CD4-positive, alpha-beta T cell treated with Interleukin-1 beta for 1 hour (primary cell): ENCODE data around the gene MYRIP.
"Not testable (repeated sequence)": the region's sequence is repeated elsewhere in the genome, so short reads cannot be mapped to it uniquely, and the experiment has no call there.

Experiments used
- DNase-seq, 2 donors: peaks; one replicate each; pipeline ENCODE4 v3.0.0-alpha.2; 2020 to 2022

The MYRIP gene

GRCh38 chr3:40044487-40044886, 235.1 kb downstream of the MYRIP start:
- no peak for DNase-seq

GRCh38 chr3:40045051-40045450, 235.6 kb downstream of the MYRIP start:
- no peak for DNase-seq

- no peak for DNase-seq
These were observed 236.7 kb downstream of the MYRIP start for GRCh38 chr3:40046149-40046548.

DNA sequence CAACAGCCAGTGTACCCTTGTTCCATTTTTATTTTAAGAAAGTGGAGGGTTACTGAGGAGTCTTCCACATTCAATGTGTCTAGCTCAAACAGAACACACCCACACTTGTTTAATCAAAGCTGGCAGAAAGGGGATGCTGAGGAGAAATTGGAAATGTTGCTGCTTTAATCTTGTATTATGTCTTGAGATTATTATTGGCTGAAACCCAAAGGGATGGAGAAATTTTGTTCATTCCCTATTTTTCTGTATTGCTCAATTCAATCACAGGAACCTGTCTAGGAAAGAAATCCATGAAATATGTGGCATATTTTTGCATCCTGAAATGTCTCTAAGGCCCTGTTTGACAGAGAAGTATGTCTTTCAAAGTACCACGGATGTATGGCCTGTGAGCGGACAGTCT, 238.0 kb downstream of the MYRIP start:
- DNase-seq: no peak

GRCh38 chr3:40053663-40054062, 244.3 kb downstream of the MYRIP start:
- DNase-seq: no peak

DNA sequence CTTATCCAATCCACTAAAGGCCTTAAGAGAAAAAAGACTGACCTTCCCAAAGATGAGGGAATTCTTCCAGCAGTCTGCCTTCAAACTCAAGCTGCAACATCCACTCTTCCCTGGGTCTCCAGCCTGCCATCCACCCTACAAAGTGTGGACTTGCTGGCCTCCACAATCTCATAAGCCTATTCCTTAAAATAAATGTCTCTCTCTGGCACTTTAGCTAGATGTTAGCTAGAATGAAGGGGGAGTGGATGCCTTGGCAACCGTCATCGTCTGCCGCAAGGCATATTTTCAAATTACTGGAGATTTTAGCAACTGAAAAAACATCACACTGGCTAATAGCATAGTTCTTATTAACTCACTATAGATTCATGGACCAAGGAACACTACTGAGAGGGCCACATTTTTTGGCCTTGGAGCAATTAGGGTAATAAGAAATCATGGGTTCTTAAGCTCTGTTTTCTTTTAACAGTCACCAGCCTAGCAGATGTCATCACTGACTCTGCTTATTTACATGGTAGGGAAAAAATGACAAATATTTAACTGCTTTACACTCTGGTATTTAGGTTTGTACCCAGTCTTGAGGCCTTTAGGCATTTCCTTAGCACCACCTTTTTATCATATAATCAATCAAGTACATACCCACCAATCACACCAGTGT, 245.3 kb downstream of the MYRIP start:
- no peak for DNase-seq

DNA sequence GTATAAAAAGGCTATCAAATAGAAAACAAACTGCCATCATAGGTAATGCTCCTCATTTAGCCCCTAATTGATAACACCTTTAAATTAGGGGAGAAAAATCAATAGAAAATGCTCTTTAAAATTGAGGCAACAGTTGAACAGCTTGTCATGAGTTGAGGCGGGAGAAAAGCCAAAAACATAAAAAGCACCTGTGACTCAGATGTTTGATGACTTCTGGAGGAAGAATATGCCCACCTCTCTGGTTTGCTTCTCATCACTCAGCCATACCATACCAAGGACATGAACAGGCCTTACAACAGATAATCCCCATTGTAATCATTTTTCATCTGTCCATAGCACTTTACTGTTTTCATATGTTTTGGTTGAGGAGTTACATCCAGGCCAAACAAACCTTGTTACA, 246.0 kb downstream of the MYRIP start:
- DNase-seq: no peak

GRCh38 chr3:40055956-40056355, 246.5 kb downstream of the MYRIP start:
- DNase-seq: no peak

GRCh38 chr3:40057077-40057476, 247.7 kb downstream of the MYRIP start:
- DNase-seq: no peak

GRCh38 chr3:40057786-40058185, 248.4 kb downstream of the MYRIP start:
- DNase-seq: no peak

DNA sequence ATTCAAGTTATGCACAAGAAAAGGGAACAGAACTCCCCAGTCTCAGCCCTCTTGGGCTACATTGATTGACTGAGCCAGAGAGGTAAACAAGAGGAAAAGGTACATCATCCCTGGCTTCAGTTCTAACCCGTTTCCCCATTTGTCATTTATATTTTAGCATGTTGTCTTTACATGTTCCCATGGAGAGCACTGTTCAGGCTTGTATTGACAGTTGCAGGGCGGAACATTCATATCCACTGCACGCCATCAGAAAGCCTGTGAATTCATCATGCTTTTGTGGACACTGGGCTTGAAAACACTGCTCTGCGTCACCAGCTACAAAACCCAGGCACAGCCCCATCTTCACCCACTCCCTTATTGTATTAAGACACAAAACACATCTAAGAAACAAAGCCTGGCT, 259.2 kb downstream of the MYRIP start:
- no peak for DNase-seq

DNA sequence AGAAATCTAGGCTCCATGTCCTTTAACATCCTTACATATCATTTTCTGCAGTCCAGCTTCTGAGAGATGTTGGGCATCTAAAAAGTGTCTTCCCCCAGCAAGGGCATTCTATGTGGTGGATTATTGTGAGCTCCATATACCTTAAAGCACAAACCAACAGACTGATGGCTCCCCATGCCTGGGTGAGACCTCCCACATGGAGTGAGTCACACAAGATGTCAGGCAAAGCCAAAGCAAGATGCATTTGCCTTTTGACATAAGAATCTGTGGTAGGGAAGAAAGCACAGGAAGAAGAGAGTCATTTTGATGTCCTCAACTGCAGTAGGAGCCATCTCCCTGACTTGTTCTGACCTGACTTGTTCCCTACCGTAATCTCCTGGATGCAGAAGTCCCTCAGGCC, 261.4 kb downstream of the MYRIP start:
- DNase-seq: no peak

- no peak for DNase-seq
These were observed 262.4 kb downstream of the MYRIP start for GRCh38 chr3:40071683-40072238.

GRCh38 chr3:40073310-40074007, 264.1 kb downstream of the MYRIP start:
- DNase-seq: no peak

- not testable (repeated sequence) for DNase-seq
These were observed 267.7 kb downstream of the MYRIP start for GRCh38 chr3:40077139-40077538.

DNA sequence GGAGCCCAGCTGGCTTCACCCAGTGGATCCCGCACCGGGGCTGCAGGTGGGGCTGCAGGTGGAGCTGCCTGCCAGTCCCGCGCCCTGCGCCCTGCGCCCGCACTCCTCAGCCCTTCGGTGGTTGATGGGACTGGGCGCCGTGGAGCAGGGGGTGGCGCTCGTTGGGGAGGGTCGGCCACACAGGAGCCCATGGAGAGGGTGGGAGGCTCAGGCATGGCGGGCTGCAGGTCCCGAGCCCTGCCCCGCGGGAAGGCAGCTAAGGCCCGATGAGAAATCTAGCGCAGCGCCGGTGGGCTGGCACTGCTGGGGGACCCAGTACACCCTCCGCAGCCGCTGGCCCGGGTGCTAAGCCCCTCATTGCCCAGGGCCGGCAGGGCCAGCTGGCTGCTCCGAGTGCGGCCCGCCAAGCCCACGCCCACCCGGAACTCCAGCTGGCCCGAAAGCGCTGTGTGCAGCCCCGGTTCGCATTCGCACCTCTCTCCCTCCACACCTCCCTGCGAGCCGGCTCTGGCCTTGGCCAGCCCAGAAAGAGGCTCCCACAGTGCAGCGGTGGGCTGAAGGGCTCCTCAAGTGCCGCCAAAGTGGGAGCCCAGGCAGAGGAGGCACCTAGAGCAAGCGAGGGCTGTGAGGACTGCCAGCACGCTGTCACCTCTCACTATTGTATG, 268.6 kb downstream of the MYRIP start:
- not testable (repeated sequence) for DNase-seq

DNA sequence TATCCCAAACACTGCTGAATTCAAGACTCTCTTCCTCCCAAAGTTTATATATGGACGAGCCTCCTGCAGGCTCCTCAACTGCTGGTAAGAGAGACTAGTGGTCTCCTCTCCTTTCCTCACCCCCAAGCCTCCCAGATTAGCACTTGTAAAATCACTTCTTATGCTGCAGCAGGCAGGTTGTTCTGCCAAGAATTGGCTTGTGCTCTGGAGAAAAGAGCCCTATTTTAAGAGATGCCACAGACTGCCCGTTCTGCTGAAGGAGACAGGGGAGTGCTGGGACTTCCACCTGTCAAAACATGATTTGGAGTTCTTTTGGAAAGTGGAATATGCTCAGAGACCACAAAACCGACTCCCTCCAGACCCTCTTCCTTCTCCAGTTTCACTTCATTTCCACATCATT, 269.2 kb downstream of the MYRIP start:
- no peak for DNase-seq

DNA sequence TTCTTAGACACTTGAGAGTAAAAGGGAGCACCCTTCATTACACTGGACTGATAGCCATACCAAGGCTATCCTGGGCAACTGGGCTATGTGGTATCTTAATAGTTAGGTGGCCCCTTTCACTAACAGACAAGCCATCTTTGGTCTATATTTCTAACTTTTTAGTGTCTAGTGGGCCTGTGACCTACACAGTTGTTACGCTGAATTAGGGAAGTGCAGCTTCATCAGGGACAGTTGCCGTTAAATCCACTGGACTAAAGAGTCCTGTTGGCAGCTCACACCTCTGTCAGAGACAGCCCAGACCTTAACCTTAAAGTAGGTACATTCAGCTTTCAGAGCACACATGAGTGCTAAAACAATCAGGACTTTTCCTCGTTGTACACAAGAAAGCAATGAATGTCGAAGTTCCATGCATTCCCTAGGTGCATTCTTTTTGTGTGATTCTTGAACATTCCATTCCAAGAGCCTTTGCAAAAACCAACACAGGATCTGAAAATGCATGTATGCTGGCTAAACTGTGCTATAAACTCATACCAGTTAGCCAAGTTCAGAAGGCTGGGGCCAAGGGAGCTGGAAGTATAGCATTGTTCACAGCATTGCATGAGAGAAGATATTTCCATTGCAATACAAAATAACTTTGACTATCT, 269.9 kb downstream of the MYRIP start:
- no peak for DNase-seq

GRCh38 chr3:40079847-40080240, 270.4 kb downstream of the MYRIP start:
- DNase-seq: no peak

- no peak for DNase-seq
These were observed 273.7 kb downstream of the MYRIP start for GRCh38 chr3:40083066-40083465.

GRCh38 chr3:40084424-40084823, 275.0 kb downstream of the MYRIP start:
- not testable (repeated sequence) for DNase-seq

- DNase-seq: no peak
These were observed 277.8 kb downstream of the MYRIP start for GRCh38 chr3:40086890-40087883.
